HEK293 (cell line): Measurements from ENCODE around the gene TBL1X.

Experiments
- CTCF ChIA-PET: fragments of 350-600 bp; formaldehyde crosslinking; extraction: SDS; loops from one replicate; lab custom pipeline; 2021; ENCODE audit warnings: antibody characterized with exemption; lab: Yijun Ruan, JAX
- POLR2A ChIA-PET: fragments of 300-600 bp; formaldehyde crosslinking; extraction: SDS; loops from one replicate; lab custom pipeline; 2020; ENCODE audit warnings: antibody characterized with exemption, inconsistent platforms; lab: Yijun Ruan, JAX
- H3K27ac ChIP-seq: fragments of 200-500 bp; sonication (Bioruptor generic); 2 replicates; pipeline ENCODE4 v1.5.1; 2014; ENCODE audit warnings: low read depth, low read length, control low read depth, inconsistent platforms; ENCODE audit errors: extremely low read depth
- H3K36me3 ChIP-seq, 2 experiments: fragments of 200-500 bp in 1 of 2; sonication (Bioruptor generic) in 1 of 2; 1 replicate in 1 of 2; 2 replicates in 1 of 2; pipeline ENCODE4 v1.5.1; 2014 to 2017; ENCODE audit warnings: inconsistent platforms in 2 of 2, low read length in 2 of 2; ENCODE audit not compliant: control insufficient read depth in 2 of 2, insufficient read depth in 1 of 2
- H3K4me1 ChIP-seq: fragments of 200-500 bp; sonication (Bioruptor generic); 2 replicates; pipeline ENCODE4 v1.5.1; 2014; ENCODE audit warnings: mild to moderate bottlenecking, low read length, inconsistent platforms; ENCODE audit not compliant: control insufficient read depth, insufficient read depth
- H3K4me3 ChIP-seq: 2 replicates; pipeline ENCODE4 v1.5.1; 2011; ENCODE audit warnings: low read depth, mild to moderate bottlenecking, control low read depth, low read length, moderate library complexity
- H3K9me3 ChIP-seq: fragments of 200-500 bp; sonication (Bioruptor generic); 2 replicates; pipeline ENCODE4 v1.5.1; 2014; ENCODE audit warnings: low read depth, low read length, inconsistent platforms; ENCODE audit not compliant: control insufficient read depth, insufficient read depth
- KLF7 ChIP-seq: fragments of 450-650 bp; formaldehyde crosslinking; IDR thresholded peaks from 2 replicates; pipeline ENCODE4 v1.5.1; 2016; ENCODE audit warnings: missing biosample characterization, missing genetic modification characterization, borderline replicate concordance
- MEIS1 ChIP-seq: sonication (generic); formaldehyde crosslinking; IDR thresholded peaks from 2 replicates; pipeline ENCODE4 v1.8.1; 2022; ENCODE audit warnings: missing genetic modification reagents, mild to moderate bottlenecking, borderline replicate concordance
- PATZ1 ChIP-seq: fragments of 450-650 bp; formaldehyde crosslinking; IDR thresholded peaks from 2 replicates; pipeline ENCODE4 v1.5.1; 2016; ENCODE audit warnings: missing biosample characterization, missing genetic modification characterization
- SALL2 ChIP-seq: fragments of 450-650 bp; formaldehyde crosslinking; IDR thresholded peaks from 2 replicates; pipeline ENCODE4 v1.5.0; 2017; ENCODE audit warnings: missing biosample characterization, mild to moderate bottlenecking, missing genetic modification characterization, borderline replicate concordance
- TCF7L2 ChIP-seq: IDR thresholded peaks from 2 replicates; pipeline ENCODE4 v1.6.1; 2011; ENCODE audit warnings: low read depth, mild to moderate bottlenecking, inconsistent platforms, low read length, moderate library complexity, borderline replicate concordance
- YY1 ChIP-seq: fragments of 450-650 bp; formaldehyde crosslinking; IDR thresholded peaks from 2 replicates; pipeline ENCODE4 v1.5.1; 2018; ENCODE audit warnings: missing biosample characterization, missing genetic modification characterization
- ZFP37 ChIP-seq: fragments of 450-650 bp; formaldehyde crosslinking; IDR thresholded peaks from 2 replicates; pipeline ENCODE4 v1.5.1; 2016; ENCODE audit warnings: missing biosample characterization, missing genetic modification characterization
- ZFP41 ChIP-seq: fragments of 450-650 bp; formaldehyde crosslinking; IDR thresholded peaks from 2 replicates; pipeline ENCODE4 v1.5.1; 2016; ENCODE audit warnings: missing biosample characterization, missing genetic modification characterization, borderline replicate concordance
- ZFP69B ChIP-seq: fragments of 450-650 bp; formaldehyde crosslinking; IDR thresholded peaks from 2 replicates; pipeline ENCODE4 v1.5.1; 2016; ENCODE audit warnings: missing biosample characterization, missing genetic modification characterization
- ZNF133 ChIP-seq: fragments of 450-650 bp; formaldehyde crosslinking; IDR thresholded peaks from 2 replicates; pipeline ENCODE4 v1.5.1; 2016; ENCODE audit warnings: missing biosample characterization, missing genetic modification characterization
- ZNF146 ChIP-seq: fragments of 450-650 bp; formaldehyde crosslinking; IDR thresholded peaks from 2 replicates; pipeline ENCODE4 v1.5.1; 2016; ENCODE audit warnings: missing biosample characterization, missing genetic modification characterization
- ZNF223 ChIP-seq: fragments of 450-650 bp; formaldehyde crosslinking; IDR thresholded peaks from 2 replicates; pipeline ENCODE4 v1.5.1; 2016; ENCODE audit warnings: missing biosample characterization, missing genetic modification characterization
- ZNF239 ChIP-seq: fragments of 450-650 bp; formaldehyde crosslinking; IDR thresholded peaks from 2 replicates; pipeline ENCODE4 v1.5.1; 2016; ENCODE audit warnings: missing biosample characterization, missing genetic modification characterization
- ZNF24 ChIP-seq: fragments of 450-650 bp; formaldehyde crosslinking; IDR thresholded peaks from 2 replicates; pipeline ENCODE4 v1.5.1; 2016; ENCODE audit warnings: missing biosample characterization, missing genetic modification characterization
- ZNF302 ChIP-seq: fragments of 450-650 bp; formaldehyde crosslinking; IDR thresholded peaks from 2 replicates; pipeline ENCODE4 v1.5.1; 2016; ENCODE audit warnings: missing biosample characterization, missing genetic modification characterization, low read depth
- ZNF510 ChIP-seq: fragments of 450-650 bp; formaldehyde crosslinking; IDR thresholded peaks from 2 replicates; pipeline ENCODE4 v1.5.1; 2018; ENCODE audit warnings: mild to moderate bottlenecking, missing genetic modification characterization, missing biosample characterization; ENCODE audit not compliant: insufficient replicate concordance
- ZNF513 ChIP-seq: fragments of 450-650 bp; IDR thresholded peaks from 2 replicates; pipeline ENCODE4 v1.5.1; 2018; ENCODE audit warnings: missing biosample characterization, missing genetic modification characterization
- ZNF548 ChIP-seq: fragments of 450-650 bp; formaldehyde crosslinking; IDR thresholded peaks from 2 replicates; pipeline ENCODE4 v1.5.1; 2016; ENCODE audit warnings: missing biosample characterization, missing genetic modification characterization
- ZNF629 ChIP-seq: fragments of 450-650 bp; formaldehyde crosslinking; IDR thresholded peaks from 2 replicates; pipeline ENCODE4 v1.5.1; 2017; ENCODE audit warnings: missing biosample characterization, missing genetic modification characterization
- ZNF76 ChIP-seq: fragments of 450-650 bp; formaldehyde crosslinking; IDR thresholded peaks from 2 replicates; pipeline ENCODE4; 2016; ENCODE audit warnings: low read depth, missing biosample characterization, missing genetic modification characterization, borderline replicate concordance
- ZSCAN4 ChIP-seq: fragments of 450-650 bp; formaldehyde crosslinking; IDR thresholded peaks from 2 replicates; pipeline ENCODE4 v1.5.1; 2017; ENCODE audit warnings: missing biosample characterization, missing genetic modification characterization

TBL1X gene

DNA sequence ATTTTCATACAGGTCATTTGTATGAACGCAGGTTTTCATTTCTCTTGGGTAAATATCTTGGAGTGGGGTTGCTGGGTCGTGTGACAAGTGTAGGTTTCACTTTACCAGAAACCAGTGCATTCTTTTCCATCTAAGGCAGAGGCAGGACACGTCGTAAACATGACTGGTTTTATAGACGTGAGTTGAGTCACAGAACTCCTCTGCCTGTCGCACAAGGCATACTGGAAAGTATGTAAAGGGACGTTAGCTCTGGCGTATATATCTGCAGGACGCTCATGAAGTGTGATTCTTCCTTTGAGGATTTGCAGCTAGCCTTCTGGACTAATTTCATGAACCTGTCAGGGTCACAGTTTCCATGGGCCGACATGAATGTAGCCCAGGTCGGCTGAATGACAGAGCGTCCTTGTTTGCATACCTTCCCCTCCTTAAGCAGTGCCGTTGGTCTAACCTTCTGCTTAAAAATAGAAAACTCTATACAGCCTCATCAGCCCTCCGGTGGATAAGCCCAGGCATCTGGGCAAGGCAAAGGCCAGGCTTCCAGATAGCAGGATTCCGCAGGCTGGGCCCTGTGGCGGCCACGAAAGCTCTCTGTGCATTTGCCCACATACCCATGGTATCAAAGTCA lies 194.8 kb downstream of the TBL1X start:
- TF ChIP-seq ZNF146 (tag by site-specific recombination) (no peak), ZNF24 (tag by site-specific recombination) (no peak), ZNF510 (no peak), ZNF133 (no peak), SALL2 (no peak), YY1 (no peak), TCF7L2 (no peak), ZFP69B (tag by site-specific recombination) (no peak), ZFP37 (tag by site-specific recombination) (no peak), ZNF223 (tag by site-specific recombination) (no peak)
- TF ChIP-seq, all 188 proteins: peak for 0
- no peaks in the 10 kb centered on the region for H3K4me1 ChIP-seq
- H3K36me3 ChIP-seq: peaks cover 0 to 33% of the 10 kb centered on the region in 2 experiments; a peak in 1 of 3 replicates
- no peak overlapping the region for H3K4me3 ChIP-seq
- H3K27ac ChIP-seq: no peak overlapping the region
- no peaks in the 10 kb centered on the region for H3K9me3 ChIP-seq
- ChIA-PET POLR2A (no interaction called here), CTCF (interaction anchor here (0.7 kb wide), 1 partner anchor 457 kb away, joined by 3 read pairs; no protein-coding TSS in a partner anchor)

- CTCF ChIA-PET: no interaction called here
These were observed 197.3 kb downstream of the TBL1X start for GRCh38 chrX:9662148-9662547.

DNA sequence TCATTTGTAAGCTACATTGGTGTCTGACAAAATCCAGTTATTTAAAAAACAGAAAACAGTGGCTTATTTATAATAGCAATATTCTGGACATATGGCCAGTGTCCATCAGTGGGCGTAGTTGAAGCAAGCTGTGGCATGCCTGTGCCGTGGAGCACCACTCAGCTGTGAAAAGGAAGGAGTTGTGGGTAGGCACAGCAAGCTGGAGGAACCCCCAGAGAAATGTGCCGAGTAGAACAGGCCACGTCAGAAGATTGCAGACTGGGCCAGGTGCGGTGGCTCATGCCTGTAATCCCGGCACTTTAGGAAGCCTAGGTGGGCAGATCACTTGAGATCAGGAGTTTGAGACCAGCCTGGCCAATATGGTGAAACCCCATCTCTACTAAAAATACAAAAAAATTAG lies 198.4 kb downstream of the TBL1X start:
- POLR2A ChIA-PET: no interaction called here
- no peaks in the 10 kb centered on the region for H3K4me1 ChIP-seq
- H3K9me3 ChIP-seq: no peaks in the 10 kb centered on the region
- TF ChIP-seq ZNF239 (tag by site-specific recombination) (no peak), KLF7 (tag by site-specific recombination) (no peak)
- TF ChIP-seq, all 188 proteins: peak for 0
- peaks cover 0 to 7% of the 10 kb centered on the region in 2 experiments; a peak in 1 of 3 replicates for H3K36me3 ChIP-seq
- no peak overlapping the region for H3K4me3 ChIP-seq
- no peak overlapping the region for H3K27ac ChIP-seq
- CTCF ChIA-PET: no interaction called here

More at GRCh38 chrX:9662148-9662547, 197.3 kb downstream of the TBL1X start:
- Histone ChIP-seq H3K27ac (no peak overlapping the region), H3K36me3 (peaks cover 0 to 16% of the 10 kb centered on the region in 2 experiments; a peak in 1 of 3 replicates), H3K4me3 (no peak overlapping the region), H3K9me3 (no peaks in the 10 kb centered on the region), H3K4me1 (no peaks in the 10 kb centered on the region)
- POLR2A ChIA-PET: no interaction called here
- TF ChIP-seq ZSCAN4 (tag by site-specific recombination) (no peak), ZNF513 (tag by site-specific recombination) (no peak), MEIS1 (CRISPR knock-in tag) (no peak), ZNF76 (tag by site-specific recombination) (no peak)

- Histone ChIP-seq H3K27ac (no peak overlapping the region), H3K36me3 (peaks cover 0 to 7% of the 10 kb centered on the region in 2 experiments; a peak in 1 of 3 replicates), H3K4me1 (no peaks in the 10 kb centered on the region), H3K4me3 (no peak overlapping the region), H3K9me3 (no peaks in the 10 kb centered on the region)
- ChIA-PET POLR2A (no interaction called here), CTCF (no interaction called here)
- TF ChIP-seq PATZ1 (tag by site-specific recombination) (no peak), ZFP41 (tag by site-specific recombination) (no peak), SALL2 (no peak), ZNF302 (tag by site-specific recombination) (no peak), ZNF629 (no peak), ZNF548 (tag by site-specific recombination) (no peak)
These were observed 199.4 kb downstream of the TBL1X start for GRCh38 chrX:9664224-9664623.
